Measurements from ENCODE around the gene CYP46A1.

CYP46A1 gene

GRCh38 chr14:99686557-99687283 lies 2.6 kb downstream of the CYP46A1 start:
- in situ Hi-C loops (cut with MboI; ENCODE audit: low sequenced_read_pairs), result no loop called here

GRCh38 chr14:99687284-99688209 lies 3.4 kb downstream of the CYP46A1 start:
- in situ Hi-C loops (cut with MboI; ENCODE audit: low sequenced_read_pairs), result no loop called here

GRCh38 chr14:99688210-99688581 lies 4.1 kb downstream of the CYP46A1 start:
- in situ Hi-C loops (cut with MboI; ENCODE audit: low sequenced_read_pairs), result no loop called here

- in situ Hi-C loops (cut with MboI; ENCODE audit: low sequenced_read_pairs), result no loop called here
Observed at GRCh38 chr14:99688629-99689028, 4.5 kb downstream of the CYP46A1 start.

GRCh38 chr14:99689266-99690236 lies 5.5 kb downstream of the CYP46A1 start:
- in situ Hi-C loops (cut with MboI; ENCODE audit: low sequenced_read_pairs), result no loop called here

- in situ Hi-C loops (cut with MboI; ENCODE audit: low sequenced_read_pairs), result no loop called here
Observed at GRCh38 chr14:99690636-99691035, 6.5 kb downstream of the CYP46A1 start.

GRCh38 chr14:99691111-99691885 lies 7.2 kb downstream of the CYP46A1 start:
- in situ Hi-C loops (cut with MboI; ENCODE audit: low sequenced_read_pairs), result no loop called here

- in situ Hi-C loops (cut with MboI; ENCODE audit: low sequenced_read_pairs), result no loop called here
Observed at GRCh38 chr14:99693918-99694317, 9.8 kb downstream of the CYP46A1 start.

- in situ Hi-C loops (cut with MboI; ENCODE audit: low sequenced_read_pairs), result no loop called here
Observed at GRCh38 chr14:99696929-99697328, 12.8 kb downstream of the CYP46A1 start.

GRCh38 chr14:99698236-99698635 lies 14.1 kb downstream of the CYP46A1 start:
- in situ Hi-C loops (cut with MboI; ENCODE audit: low sequenced_read_pairs), result no loop called here

- in situ Hi-C loops (cut with MboI; ENCODE audit: low sequenced_read_pairs), result no loop called here
Observed at GRCh38 chr14:99698642-99699041, 14.5 kb downstream of the CYP46A1 start.

GRCh38 chr14:99699085-99699760 lies 15.1 kb downstream of the CYP46A1 start:
- in situ Hi-C loops (cut with MboI; ENCODE audit: low sequenced_read_pairs), result no loop called here

GRCh38 chr14:99699861-99700260 lies 15.8 kb downstream of the CYP46A1 start:
- in situ Hi-C loops (cut with MboI; ENCODE audit: low sequenced_read_pairs), result no loop called here

- in situ Hi-C loops (cut with MboI; ENCODE audit: low sequenced_read_pairs), result no loop called here
Observed at GRCh38 chr14:99700379-99700778, 16.3 kb downstream of the CYP46A1 start.

GRCh38 chr14:99701260-99701659 lies 17.2 kb downstream of the CYP46A1 start:
- in situ Hi-C loops (cut with MboI; ENCODE audit: low sequenced_read_pairs), result no loop called here

GRCh38 chr14:99702115-99702514 lies 18.0 kb downstream of the CYP46A1 start:
- in situ Hi-C loops (cut with MboI; ENCODE audit: low sequenced_read_pairs), result no loop called here

- in situ Hi-C loops (cut with MboI; ENCODE audit: low sequenced_read_pairs), result no loop called here
Observed at GRCh38 chr14:99703381-99703780, 19.3 kb downstream of the CYP46A1 start.

- in situ Hi-C loops (cut with MboI; ENCODE audit: low sequenced_read_pairs), result no loop called here
Observed at GRCh38 chr14:99704037-99704436, 19.9 kb downstream of the CYP46A1 start.

GRCh38 chr14:99706107-99706900 lies 22.2 kb downstream of the CYP46A1 start:
- in situ Hi-C loops (cut with MboI; ENCODE audit: low sequenced_read_pairs), result no loop called here
